ENCODE measurements around the gene GRB10.

Gene GRB10

DNA sequence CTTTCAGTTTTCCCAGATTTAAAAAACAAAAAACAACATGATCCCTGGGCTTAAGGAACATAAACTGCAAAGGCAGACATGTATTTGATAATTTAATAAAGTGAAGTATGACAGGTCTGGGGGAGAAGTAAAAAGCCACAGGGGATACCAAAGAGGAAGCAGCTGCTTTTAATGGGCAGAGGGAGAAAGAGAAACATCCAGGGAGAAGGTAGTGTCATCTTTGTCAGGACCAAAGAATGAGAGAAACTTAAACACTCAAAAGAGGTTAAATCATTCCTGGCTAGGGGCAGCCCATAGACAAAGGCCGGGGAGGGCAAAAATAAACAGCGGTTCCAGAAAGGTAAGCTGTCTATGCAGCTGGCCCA, 94.5 kb downstream of the GRB10 start:
- DNase-seq (ENCODE audit: low spot score) = no peak

DNA sequence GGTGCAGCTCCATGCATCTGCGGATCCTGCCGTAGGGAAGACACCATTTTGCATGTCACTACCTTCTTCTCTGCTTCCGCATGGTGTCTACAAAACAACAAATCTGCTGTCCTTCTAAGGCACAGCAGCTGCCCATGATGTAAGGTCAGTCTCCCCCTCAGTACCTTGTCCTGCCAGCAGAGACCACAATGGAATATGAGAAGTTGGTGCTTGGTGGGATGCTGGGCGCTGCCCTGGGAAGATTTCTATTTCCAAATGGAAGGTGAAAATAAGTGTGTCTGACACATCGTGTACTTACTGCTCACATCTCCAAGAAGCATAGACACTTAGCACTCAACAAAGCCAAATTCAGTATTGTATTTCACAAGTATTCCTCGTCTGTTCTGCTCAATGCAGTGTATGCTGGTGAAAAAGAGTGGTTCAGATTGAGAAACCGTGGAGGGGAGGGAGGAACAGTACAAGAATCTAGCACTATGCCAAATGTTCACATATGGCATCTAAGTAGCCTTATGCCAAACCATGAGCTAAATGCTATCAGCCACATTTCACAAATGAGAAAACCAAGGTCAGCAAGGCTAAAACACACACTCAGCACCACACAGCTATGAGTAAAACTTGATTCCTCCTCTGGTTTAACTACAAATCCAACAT, 95.0 kb downstream of the GRB10 start:
- no peak for DNase-seq (ENCODE audit: low spot score)

GRCh38 chr7:50687096-50687495, 95.6 kb downstream of the GRB10 start:
- DNase-seq (ENCODE audit: low spot score) = no peak

- no peak for DNase-seq (ENCODE audit: low spot score)
Observed at GRCh38 chr7:50685135-50686065, 97.3 kb downstream of the GRB10 start.

DNA sequence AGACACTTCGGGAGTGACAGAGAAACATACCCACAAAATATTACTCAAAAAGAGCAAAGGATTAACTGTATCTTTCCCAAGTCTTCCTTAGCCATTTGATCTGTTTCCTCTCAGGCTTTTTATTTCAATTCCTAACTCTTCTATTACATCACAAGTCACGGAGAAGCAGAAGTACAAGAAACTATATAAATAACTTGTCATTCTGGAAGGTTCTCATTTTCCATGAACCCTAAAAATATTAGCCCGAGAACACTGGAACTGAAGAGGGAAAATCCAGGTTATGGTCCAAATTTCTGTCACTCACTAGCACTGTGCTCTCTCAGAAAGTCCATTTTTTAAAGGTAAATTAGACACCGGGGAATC, 98.0 kb downstream of the GRB10 start:
- DNase-seq (ENCODE audit: low spot score) = no peak

- no peak for DNase-seq (ENCODE audit: low spot score)
Observed at GRCh38 chr7:50684011-50684712, 98.5 kb downstream of the GRB10 start.

DNA sequence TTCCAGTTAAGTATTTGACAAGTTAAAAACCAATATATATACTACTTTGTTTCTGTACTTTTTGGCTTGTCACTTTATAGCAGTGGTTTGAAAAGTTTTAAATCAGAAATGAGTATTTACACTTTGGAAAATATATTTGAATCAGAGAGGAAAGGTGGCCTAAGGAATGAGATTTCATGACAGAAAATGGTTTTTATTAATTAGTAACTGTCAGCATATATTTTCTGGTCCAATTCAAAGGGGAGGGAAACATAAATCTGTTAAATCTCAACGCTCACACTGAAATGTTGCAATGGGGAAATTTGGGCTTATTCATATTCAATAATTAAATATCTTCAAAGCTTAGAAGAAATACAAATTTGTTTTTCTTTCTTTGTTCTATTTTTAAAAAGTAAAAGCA, 100.1 kb downstream of the GRB10 start:
- no peak for DNase-seq (ENCODE audit: low spot score)

DNA sequence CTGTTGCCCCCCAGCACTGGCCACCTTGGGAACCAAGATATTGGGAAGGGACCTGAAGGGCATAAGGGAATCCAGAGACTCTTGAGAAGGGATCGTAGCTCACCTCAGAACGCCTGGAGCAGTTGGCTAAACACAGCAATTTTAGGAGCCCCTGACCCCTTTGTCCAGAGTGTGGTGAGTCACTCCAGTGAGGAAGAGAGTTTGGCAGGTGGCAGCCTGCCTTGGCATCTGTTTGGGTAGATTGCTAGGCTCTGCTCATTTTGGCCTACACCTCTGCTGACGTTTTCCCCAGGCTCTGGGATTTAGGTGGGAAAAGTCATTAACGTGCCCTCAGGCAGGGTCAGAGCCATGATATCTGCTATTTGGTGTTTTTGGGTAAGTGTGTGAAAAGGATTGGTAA, 100.6 kb downstream of the GRB10 start:
- no peak for DNase-seq (ENCODE audit: low spot score)

- DNase-seq (ENCODE audit: low spot score) = no peak
Observed at GRCh38 chr7:50681432-50682045, 101.2 kb downstream of the GRB10 start.

- DNase-seq (ENCODE audit: low spot score) = peak; percentile 82
Observed at GRCh38 chr7:50679218-50680007, 103.3 kb downstream of the GRB10 start.

DNA sequence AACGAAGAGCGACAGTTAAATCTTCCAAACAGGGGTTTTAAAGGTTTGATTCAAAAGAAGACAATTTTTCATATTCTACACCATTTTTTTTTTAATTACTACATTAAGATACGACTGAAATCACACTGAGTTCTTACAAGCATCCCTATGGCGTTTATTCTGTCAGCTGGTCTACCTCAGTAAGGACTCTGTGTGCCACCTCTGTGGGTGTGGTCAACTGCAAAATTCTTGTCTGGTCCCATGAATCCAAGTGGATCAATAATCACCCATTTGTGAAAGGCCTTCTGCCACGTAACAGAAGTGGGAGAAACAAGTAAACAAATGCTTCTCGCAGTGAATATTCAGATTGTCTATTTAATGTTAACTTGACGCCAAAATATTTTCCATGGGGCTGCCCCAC, 104.1 kb downstream of the GRB10 start:
- DNase-seq (ENCODE audit: low spot score) = no peak

- DNase-seq (ENCODE audit: low spot score) = no peak
Observed at GRCh38 chr7:50677638-50677996, 105.1 kb downstream of the GRB10 start.

DNA sequence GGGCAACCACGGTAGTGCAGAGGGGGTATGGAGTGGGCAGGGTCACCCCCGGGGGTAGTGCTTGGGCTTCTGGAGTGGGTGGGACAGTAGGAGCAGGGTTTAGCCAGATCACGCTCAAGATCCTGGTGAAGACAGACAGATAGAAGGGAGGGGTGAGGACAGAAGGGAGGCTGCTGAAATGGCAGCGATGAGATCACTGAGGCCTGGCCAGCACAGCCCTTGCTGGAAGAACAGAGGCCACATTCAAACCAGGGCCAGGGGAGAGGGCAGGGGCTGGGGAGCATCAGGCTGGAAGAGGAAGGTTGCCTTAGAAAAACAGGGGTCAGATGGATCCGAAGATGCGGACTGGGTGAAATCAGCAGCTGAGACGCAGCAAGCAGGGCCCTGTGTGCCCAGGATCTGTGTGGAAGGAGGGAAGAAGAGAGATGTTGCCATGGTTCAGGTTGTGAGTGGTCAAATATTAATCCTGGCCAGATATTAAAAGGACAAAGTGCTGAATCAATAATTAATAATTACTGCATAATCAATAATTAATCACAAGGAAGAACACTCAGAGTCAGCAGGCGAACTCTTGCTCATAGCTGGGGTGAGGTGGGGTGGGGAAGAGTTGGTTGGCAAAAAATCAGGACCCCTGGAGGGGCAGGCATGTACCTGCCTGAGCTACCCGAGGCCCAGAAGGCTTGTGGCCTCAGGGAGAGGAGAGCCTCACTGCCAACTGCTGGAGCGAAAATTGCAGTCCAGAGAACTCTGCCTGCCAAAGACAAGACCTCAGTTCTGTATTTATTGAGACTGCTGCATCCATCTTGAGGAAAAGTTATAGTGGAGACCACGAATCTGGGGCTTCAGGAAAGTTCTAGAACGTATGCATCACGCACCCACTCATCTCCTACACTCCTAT, 105.7 kb downstream of the GRB10 start:
- DNase-seq (ENCODE audit: low spot score) = peak; percentile 89

GRCh38 chr7:50676079-50676478, 106.6 kb downstream of the GRB10 start:
- no peak for DNase-seq (ENCODE audit: low spot score)

- DNase-seq (ENCODE audit: low spot score) = no peak
Observed at GRCh38 chr7:50674896-50675835, 107.5 kb downstream of the GRB10 start.

GRCh38 chr7:50674299-50674698, 108.4 kb downstream of the GRB10 start:
- no peak for DNase-seq (ENCODE audit: low spot score)

- DNase-seq (ENCODE audit: low spot score) = no peak
Observed at GRCh38 chr7:50673096-50673495, 109.6 kb downstream of the GRB10 start.

GRCh38 chr7:50672045-50672444, 110.7 kb downstream of the GRB10 start:
- DNase-seq (ENCODE audit: low spot score) = no peak

GRCh38 chr7:50671386-50671785, 111.3 kb downstream of the GRB10 start:
- no peak for DNase-seq (ENCODE audit: low spot score)

DNA sequence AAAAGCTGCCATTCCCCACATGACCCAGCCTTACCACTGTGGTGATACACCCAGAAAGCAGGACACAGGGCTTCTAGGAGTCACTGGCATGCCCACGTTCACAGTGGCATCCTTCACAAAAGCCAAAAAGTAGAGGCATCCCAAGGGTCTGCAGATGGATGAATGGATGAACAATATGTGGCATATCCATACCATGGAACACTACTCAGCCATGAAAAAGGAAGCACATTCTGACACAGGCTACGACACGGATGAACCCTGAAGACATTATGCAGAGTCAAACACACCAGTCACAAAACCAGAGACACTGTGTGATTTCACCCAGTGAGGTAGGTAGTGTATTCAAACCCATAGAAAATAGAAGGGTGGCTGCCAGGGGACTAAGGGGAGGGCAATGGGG, 112.8 kb downstream of the GRB10 start:
- DNase-seq (ENCODE audit: low spot score) = no peak

Measured in globus pallidus (tissue), 1 donor.